Mesenteric fat pad (tissue), 1 donor: ENCODE measurements around the gene PPBP. TPM values are rescaled to one million over a fixed set of nuclear protein-coding genes. Genes with fewer than 3 reads are reported as not detected.

Experiments used
- DNase-seq: peaks from one replicate; pipeline ENCODE4 v3.0.0-alpha.2; 2020; ENCODE audit warnings: low spot score
- long read RNA-seq: library from polyadenylated mRNA; unstranded; transcript quantifications from one replicate; pipeline ENCODE4 v2.0.0, GENCODE V29; 2020
- total RNA-seq: library from RNA; stranded (reverse); fragmentation: NEBNext Ultra II Directional; extraction: Animal tissue kit (Norgen Biotek cat#: 25700); gene quantifications from one replicate; pipeline ENCODE4 v1.2.1, GENCODE V29; 2021
- donor health status: DM: yes; HTN: yes; CAD: no.

PPBP gene
- 1.3 TPM for total RNA-seq
- long read RNA-seq, partial matches to known transcripts, result 0 of 1 reads
- long read RNA-seq, other reads (novel, unspliced or antisense), result 0 of 1 reads

- DNase-seq, result no peak
These were observed at the start of gene PPBP for GRCh38 chr4:73988061-73988460. Gene PPBP (minus strand): TSS chr4:73988190. CDS start chr4:73988103, 87 bp downstream.

GRCh38 chr4:74037076-74037955 is 49.3 kb upstream of the PPBP start:
- DNase-seq, result no peak

DNA sequence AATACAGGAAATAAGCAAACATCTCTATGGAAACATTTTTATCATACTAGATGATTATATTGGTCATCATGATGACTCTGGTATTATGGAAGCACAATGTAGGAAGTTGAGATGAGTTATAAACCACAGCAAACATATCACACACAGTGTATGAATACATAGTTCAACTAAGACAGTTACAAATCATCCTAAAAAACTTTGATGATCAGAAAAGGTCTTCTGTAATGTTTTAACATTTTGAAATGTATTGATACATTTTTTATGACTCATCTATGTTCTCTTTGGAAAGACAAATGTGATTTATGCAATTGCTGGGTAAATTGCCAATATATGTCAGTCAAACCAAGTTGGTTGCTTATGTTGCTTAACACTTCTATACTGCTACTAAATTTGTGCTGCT is 45.7 kb upstream of the PPBP start:
- no peak for DNase-seq

DNA sequence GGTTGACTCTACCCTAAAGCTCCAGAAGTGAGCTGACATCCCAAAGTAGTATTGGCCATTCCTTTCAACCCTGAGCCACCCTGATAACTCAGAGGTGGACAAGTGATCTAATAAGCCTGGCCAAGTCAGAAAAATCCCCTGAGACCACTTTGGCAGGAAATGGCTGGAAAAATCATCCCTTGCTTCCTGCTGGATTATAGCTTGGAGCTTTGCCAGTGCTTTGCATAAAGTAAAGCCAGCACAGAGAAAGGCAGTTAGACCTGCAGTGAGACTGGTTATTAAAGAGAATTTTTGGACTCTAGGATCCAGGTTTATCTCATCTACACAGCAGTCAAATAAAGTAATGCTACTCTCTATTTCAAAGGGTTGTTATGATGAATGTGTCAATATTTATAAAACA is 44.1 kb upstream of the PPBP start:
- no peak for DNase-seq

- DNase-seq, result no peak
These were observed 43.6 kb upstream of the PPBP start for GRCh38 chr4:74031576-74031975.

- DNase-seq, result no peak
These were observed 42.3 kb upstream of the PPBP start for GRCh38 chr4:74030285-74030684.

DNA sequence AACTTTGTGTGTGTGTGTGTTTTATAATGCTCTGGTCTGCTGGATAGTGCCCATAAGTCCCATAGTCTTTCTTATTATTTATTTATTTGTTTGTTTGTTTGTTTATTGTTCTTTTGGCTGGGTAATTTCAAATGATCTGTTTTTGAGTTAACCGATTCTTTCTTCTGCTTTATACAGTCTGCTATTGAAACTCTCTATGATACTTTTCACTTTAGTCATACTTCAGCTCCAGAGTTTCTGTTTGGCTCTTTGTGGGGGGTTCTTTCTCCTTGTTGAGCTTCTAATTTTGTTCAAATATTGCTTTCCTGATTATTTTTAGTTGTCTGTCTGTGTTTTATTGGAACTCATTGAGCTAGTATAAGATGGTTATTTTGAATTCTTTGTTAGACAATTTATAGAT is 40.5 kb upstream of the PPBP start:
- DNase-seq, result no peak

DNA sequence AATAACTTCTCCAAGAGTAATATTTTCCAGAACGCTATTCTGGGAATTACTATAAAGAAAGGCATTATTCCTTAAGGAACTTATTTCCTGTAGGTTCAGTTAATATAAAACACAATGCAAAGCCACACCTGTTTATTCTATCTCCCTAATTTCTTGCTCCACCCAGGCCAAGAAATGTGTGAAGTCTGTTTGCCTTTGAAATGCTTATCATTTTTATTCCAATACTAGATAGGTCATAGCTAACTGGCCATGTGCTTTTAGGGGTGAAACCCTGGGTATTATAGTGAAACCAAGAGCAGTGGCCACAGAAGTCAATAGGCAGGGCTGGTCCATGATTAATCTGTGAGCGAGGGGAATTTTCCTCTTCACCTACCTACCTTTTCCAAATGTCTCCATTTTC is 35.7 kb upstream of the PPBP start:
- no peak for DNase-seq

DNA sequence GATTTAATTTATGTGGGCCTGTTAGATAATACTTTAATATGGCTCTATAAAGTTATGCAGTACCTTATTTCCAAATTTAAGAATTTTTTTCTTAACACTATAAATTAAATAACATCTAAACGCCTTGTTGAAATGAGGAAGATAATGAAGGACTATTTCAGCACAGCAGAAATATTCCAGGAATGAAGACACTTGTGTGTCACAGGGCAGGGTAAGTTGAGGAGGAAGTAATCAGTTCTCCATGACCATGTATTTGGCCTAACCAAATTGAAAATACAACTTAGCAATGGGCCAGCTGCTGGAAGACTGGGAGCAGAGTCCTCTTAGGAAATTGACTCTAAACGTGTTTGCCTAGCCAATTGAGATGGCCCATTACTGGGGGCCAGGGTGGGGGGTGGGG is 33.6 kb upstream of the PPBP start:
- DNase-seq, result no peak

- no peak for DNase-seq
These were observed 30.8 kb upstream of the PPBP start for GRCh38 chr4:74018771-74019170.

- no peak for DNase-seq
These were observed 30.1 kb upstream of the PPBP start for GRCh38 chr4:74018116-74018515.

DNA sequence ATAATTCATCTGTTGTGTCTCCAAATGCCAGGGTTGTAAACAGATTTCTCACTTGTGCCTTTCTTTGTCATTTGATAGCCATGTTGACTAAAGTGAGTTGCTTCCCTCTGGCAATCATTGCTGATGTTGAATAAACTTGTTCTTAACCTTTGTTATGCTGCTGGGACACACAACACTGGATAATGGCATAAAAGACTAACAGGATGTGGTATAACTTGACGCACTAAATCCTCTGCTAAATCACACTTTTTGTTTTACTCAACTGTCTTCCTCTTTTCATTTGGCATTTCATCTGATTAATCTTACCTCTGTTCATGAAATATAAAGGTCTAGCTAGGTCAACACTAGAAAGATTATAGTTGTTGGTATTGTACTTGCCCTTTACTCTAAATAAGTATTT is 28.1 kb upstream of the PPBP start:
- DNase-seq, result no peak

DNA sequence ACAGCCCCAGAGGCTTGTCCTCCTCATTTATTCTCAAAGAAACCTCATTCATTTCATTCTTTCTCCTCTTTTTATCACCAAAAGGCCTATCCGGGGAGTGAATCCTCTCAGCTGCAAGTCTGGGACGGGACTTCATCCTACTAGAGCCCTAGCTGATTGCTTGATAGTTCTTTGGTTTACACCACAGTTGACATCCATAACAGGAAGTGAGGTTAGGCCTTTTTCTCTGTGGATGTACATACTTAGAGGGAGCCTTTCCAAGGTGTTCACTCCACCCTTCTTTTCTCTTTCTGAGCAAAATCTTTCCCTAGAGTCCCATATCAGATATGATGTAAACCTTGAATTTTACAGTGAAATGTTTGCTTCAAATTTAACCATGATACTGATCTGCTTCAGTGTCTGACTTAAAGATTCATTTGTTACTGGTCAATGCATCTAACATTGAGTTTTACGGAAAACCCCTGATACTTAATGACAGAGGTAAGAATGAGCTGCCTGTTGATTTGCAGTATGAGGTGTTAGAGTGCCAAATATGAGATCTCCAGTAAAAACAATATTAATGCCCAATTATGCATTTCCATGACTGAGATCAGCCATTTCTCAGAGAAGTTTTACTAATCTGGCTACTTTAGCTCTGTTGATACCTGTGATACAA is 27.3 kb upstream of the PPBP start:
- DNase-seq, result no peak

DNA sequence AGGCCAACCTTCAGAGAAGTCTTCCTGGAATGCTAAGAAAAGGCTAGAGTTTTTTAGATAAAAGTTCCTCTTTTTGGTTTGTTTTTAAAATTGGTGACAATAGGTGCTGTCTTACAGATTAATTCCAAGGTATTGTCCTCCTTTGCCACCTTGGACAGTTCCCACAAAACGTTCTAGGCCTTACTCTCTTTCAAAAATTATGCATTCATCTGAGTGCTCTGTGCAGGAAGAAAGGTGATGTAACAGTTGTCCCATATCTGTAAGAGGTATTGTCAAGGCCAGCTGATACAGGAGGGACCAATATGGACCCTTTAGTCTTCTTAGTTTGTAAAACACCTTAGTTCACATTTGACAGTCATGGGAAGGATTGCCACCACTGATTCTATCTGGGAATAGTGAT is 26.3 kb upstream of the PPBP start:
- DNase-seq, result no peak

DNA sequence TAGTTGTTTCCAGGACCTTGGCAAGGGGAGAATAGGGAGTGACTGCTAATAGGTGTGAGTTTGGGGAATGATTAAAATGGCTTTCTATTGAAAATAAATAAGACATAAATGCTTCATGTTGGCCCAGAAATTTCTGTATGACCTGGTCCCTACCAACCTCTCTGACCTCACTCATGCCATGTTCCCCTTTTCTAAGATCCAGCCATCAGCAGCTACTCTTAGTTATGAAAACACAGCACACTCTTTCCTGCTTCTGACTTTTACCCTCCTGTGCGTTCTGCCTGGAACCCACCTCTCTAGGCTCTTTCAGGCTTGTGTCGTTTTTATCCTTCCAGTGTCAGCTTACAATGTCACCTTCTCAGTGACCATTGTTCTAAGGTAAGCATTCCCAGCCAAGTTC is 25.3 kb upstream of the PPBP start:
- DNase-seq, result no peak

GRCh38 chr4:74012130-74012529 is 24.1 kb upstream of the PPBP start:
- no peak for DNase-seq

DNA sequence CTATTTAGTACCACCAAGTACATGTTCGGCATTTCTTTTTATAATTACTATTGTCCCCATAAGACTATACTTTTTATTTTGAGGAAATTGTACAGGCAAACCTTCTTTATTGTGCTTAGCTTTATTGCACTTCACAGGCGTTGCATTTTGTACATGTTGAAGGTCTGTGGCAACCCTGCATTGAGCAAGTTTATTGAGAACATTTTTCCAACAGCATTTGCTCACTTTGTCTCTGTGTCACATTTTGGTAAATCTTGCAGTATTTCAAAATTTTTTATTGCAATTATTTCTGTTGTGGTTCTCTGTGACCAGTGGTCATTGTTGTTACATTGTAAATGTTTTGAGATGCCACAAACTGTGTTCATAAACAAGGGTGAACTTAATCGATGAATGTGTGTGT is 21.3 kb upstream of the PPBP start:
- DNase-seq, result no peak

DNA sequence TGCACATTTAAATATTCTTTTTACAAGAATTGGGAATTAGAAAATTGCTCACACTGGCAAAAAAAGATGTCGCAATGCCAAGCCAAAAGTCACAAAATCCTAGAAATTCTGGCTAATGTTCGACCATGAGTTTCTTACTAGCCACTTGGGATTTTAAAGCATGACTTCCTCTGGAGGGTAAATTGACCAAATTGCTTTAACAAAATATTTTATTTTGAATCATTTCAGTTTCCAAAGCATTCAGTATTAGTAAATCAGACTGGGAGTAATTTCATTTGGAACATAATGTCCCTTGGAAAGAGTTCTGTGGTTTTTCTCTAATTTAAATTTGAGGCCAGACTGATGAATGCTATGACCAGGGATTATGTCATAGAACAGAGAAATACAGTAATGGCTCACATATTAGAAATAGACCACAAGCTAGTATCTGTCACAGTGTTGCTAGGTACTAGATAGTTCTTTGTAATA is 18.1 kb upstream of the PPBP start:
- no peak for DNase-seq

DNA sequence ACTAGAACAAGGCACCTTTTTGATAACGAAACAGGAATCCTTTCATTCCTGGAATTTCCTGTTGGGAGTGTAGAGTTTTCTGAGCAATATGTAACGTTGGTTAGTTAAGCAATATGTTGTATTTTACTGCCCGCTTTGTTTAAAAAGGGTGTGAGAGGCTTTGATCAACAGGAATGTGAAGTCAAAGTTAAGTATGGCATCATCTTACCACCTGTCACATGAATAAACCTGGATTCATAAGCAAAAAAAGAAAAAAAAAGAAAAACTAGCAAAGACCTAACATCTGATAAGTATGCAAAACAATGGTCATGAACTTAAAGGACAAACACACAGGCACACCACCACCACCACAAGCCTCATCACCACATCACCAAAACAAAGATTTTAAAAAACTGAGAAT is 17.5 kb upstream of the PPBP start:
- DNase-seq, result no peak

GRCh38 chr4:74004668-74005067 is 16.7 kb upstream of the PPBP start:
- no peak for DNase-seq

DNA sequence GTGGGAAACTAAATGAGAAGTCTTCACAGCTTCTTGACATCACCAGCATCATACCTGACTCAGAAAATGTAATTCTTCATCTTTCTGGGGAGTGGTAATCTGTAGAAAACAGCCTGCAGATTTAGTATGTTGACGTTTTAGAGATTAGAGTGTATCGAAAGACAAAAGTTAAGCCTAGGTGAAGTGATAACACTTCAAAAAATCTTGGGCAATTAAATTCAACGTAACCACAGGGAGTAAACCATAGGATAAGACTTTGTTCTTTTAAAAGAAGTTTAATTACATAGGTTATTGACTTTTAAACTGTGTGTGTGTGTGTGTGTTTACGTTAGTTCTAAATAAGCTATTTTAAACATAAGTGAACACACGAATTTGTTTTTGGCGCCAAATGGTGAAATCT is 12.3 kb upstream of the PPBP start:
- DNase-seq, result no peak
